Fibroblast of lung (primary cell): ENCODE measurements around the gene MESP1. TPM values are rescaled to one million over a fixed set of nuclear protein-coding genes. Genes with fewer than 3 reads are reported as not detected.

Experiments used
- DNase-seq, 2 donors: peaks; one replicate each; pipeline versions ENCODE4 v3.0.0 to v3.0.0-alpha.2; 2010; ENCODE audit warnings: low read depth in 2 of 2
- H2AFZ ChIP-seq: 2 replicates; pipeline ENCODE4 v1.5.1; 2012; ENCODE audit warnings: low read length, control low read depth, inconsistent platforms
- H3K27ac ChIP-seq: 2 replicates; pipeline ENCODE4 v1.5.1; 2011; ENCODE audit warnings: low read length, control low read depth; ENCODE audit not compliant: insufficient read depth
- H3K27me3 ChIP-seq: 2 replicates; pipeline ENCODE4 v1.5.1; 2011; ENCODE audit warnings: mild to moderate bottlenecking, low read length; ENCODE audit not compliant: control insufficient read depth, insufficient read depth
- H3K36me3 ChIP-seq: 2 replicates; pipeline ENCODE4 v1.5.1; 2011; ENCODE audit warnings: low read length; ENCODE audit not compliant: control insufficient read depth, insufficient read depth
- H3K4me1 ChIP-seq: 2 replicates; pipeline ENCODE4 v1.5.1; 2011; ENCODE audit warnings: low read length; ENCODE audit not compliant: control insufficient read depth, insufficient read depth; ENCODE audit errors: extremely low read depth
- H3K4me2 ChIP-seq: 2 replicates; pipeline ENCODE4 v1.5.1; 2011; ENCODE audit warnings: low read length, control low read depth; ENCODE audit not compliant: insufficient read depth; ENCODE audit errors: extremely low read depth
- H3K4me3 ChIP-seq, 4 experiments: fragments of 200-600 bp in 1 of 4; sonication (generic) in 1 of 4; replicated peaks in 1 of 4; 2 replicates each; pipeline ENCODE4 v1.5.1; 2011 to 2016; ENCODE audit warnings: low read length in 4 of 4, low read depth in 3 of 4, mild to moderate bottlenecking in 3 of 4, control low read depth in 2 of 4, inconsistent platforms in 1 of 4, mixed read lengths in 1 of 4; ENCODE audit not compliant: insufficient read depth in 1 of 4; ENCODE audit errors: control extremely low read depth in 1 of 4
- H3K79me2 ChIP-seq: 2 replicates; pipeline ENCODE4 v1.5.1; 2012; ENCODE audit warnings: mild to moderate bottlenecking, low read length, inconsistent platforms; ENCODE audit not compliant: control insufficient read depth, insufficient read depth
- H3K9ac ChIP-seq: 2 replicates; pipeline ENCODE4 v1.5.1; 2011; ENCODE audit warnings: mild to moderate bottlenecking, low read length, control low read depth; ENCODE audit not compliant: insufficient read depth
- H3K9me3 ChIP-seq: 2 replicates; pipeline ENCODE4 v1.5.1; 2012; ENCODE audit warnings: low read depth, low read length; ENCODE audit not compliant: control insufficient read depth, insufficient read depth
- H4K20me1 ChIP-seq: 2 replicates; pipeline ENCODE4 v1.5.1; 2011; ENCODE audit warnings: low read length; ENCODE audit not compliant: control insufficient read depth, insufficient read depth; ENCODE audit errors: extremely low read depth
- EZH2 ChIP-seq: IDR thresholded peaks from 2 replicates; pipeline ENCODE4 v1.5.1; 2012; ENCODE audit warnings: low read length, control low read depth, mild to moderate bottlenecking; ENCODE audit errors: missing control alignments
- polyA plus RNA-seq, 2 donors: library from polyadenylated mRNA; depleted of rRNA in 1 of 2; stranded (reverse) in 1 of 2; unstranded in 1 of 2; fragments of >200 nt; gene quantifications; 2 replicates each; pipeline ENCODE4 v1.2.1, GENCODE V29; 2011 to 2012; ENCODE audit warnings: missing spikeins in 1 of 2
- total RNA-seq: library from RNA; depleted of rRNA; stranded (reverse); fragments of >200 nt; gene quantifications from 2 replicates; pipeline ENCODE4 v1.2.1, GENCODE V29; 2014
- TF ChIP-seq, protein P1 (sequence below), 2 donors: IDR thresholded peaks in 1 of 2; conservative IDR thresholded peaks in 1 of 2; 1 replicate in 1 of 2; 2 replicates in 1 of 2; pipeline ENCODE4 v1.5.1; 2011 to 2012; ENCODE audit warnings: low read length in 2 of 2, control low read depth in 1 of 2, inconsistent platforms in 1 of 2, low read depth in 1 of 2, mild to moderate bottlenecking in 1 of 2

The MESP1 gene
- total and polyA plus RNA-seq, 2 donors (not counting 1 experiment from before 2014, with no cell fraction given): 1.3 TPM; not detected in 1

DNA sequence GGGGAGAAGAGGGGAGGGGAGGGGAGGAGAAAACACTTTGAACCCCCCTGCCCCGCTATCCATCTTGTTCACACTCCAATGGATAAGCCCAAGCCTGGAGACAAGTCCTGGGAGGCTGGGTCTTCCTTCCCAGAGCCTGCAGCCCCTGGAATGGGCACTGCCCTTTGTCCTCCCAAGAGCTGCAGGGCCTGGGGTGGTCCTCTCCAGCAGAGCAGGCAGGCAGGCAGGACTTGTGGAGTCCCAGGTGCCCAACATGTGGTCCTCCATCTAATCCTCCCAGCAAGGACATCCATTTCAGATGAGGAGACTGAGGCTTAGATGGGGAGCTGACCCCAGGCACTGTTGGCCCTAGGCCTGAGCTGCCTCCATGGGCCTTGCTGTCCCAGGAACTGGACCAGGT is 14.6 kb upstream of the MESP1 start:
- TF ChIP-seq, protein P1, sequence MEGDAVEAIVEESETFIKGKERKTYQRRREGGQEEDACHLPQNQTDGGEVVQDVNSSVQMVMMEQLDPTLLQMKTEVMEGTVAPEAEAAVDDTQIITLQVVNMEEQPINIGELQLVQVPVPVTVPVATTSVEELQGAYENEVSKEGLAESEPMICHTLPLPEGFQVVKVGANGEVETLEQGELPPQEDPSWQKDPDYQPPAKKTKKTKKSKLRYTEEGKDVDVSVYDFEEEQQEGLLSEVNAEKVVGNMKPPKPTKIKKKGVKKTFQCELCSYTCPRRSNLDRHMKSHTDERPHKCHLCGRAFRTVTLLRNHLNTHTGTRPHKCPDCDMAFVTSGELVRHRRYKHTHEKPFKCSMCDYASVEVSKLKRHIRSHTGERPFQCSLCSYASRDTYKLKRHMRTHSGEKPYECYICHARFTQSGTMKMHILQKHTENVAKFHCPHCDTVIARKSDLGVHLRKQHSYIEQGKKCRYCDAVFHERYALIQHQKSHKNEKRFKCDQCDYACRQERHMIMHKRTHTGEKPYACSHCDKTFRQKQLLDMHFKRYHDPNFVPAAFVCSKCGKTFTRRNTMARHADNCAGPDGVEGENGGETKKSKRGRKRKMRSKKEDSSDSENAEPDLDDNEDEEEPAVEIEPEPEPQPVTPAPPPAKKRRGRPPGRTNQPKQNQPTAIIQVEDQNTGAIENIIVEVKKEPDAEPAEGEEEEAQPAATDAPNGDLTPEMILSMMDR (conservative IDR thresholded peaks at IDR 0.05 in 1 of 2, IDR thresholded peaks at IDR 0.05 in 1 of 2; ENCODE audit: low read depth in 1 of 2, low read length in 2 of 2): no peak
- H3K27me3 ChIP-seq: no peaks in the 10 kb centered on the region
- H3K9me3 ChIP-seq: no peaks in the 10 kb centered on the region

DNA sequence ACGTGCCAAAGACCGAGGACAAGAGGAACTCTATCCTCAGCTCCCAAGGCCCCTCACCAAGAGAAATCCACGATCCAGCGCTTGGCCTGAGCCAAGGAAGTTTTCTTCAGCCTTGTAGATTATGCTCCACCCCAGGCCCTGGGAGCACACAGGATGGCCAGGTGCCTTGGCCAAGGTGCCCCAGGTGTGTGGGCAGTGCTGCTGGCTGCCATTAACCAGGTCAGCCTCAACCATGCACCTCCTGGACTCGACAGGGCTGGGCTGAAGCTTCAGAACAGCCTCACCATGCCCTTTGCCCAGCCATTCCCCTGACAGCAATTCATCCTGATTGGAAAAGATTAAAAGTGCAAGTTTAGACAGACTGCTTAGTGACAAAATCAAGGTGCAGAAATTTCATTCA is 10.9 kb upstream of the MESP1 start:
- no peak overlapping the region for H3K4me2 ChIP-seq
- DNase-seq: no peak
- TF ChIP-seq, protein P1 (conservative IDR thresholded peaks at IDR 0.05 in 1 of 2, IDR thresholded peaks at IDR 0.05 in 1 of 2; ENCODE audit: low read depth in 1 of 2, low read length in 2 of 2): no peak
- no peak for TF ChIP-seq EZH2
- no peaks in the 10 kb centered on the region for H3K27me3 ChIP-seq
- H3K9ac ChIP-seq: no peak overlapping the region
- H3K36me3 ChIP-seq: no peaks in the 10 kb centered on the region
- no peaks in the 10 kb centered on the region for H3K9me3 ChIP-seq
- no peaks in the 10 kb centered on the region for H3K79me2 ChIP-seq
- no peak overlapping the region for H3K27ac ChIP-seq
- H2AFZ ChIP-seq: no peak overlapping the region
- no peaks in the 10 kb centered on the region for H4K20me1 ChIP-seq
- H3K4me3 ChIP-seq: no peak overlapping the region
- H3K4me1 ChIP-seq: no peaks in the 10 kb centered on the region

More for the DNA sequence above, 14.6 kb upstream of the MESP1 start:
- H2AFZ ChIP-seq: no peak overlapping the region
- peaks cover 6% of the 10 kb centered on the region for H3K4me1 ChIP-seq
- no peaks in the 10 kb centered on the region for H4K20me1 ChIP-seq
- no peak overlapping the region for H3K4me2 ChIP-seq
- no peak overlapping the region for H3K27ac ChIP-seq
- H3K4me3 ChIP-seq: no peak overlapping the region
- DNase-seq: no peak
- H3K79me2 ChIP-seq: no peaks in the 10 kb centered on the region
- H3K9ac ChIP-seq: no peak overlapping the region
- H3K36me3 ChIP-seq: no peaks in the 10 kb centered on the region

DNA sequence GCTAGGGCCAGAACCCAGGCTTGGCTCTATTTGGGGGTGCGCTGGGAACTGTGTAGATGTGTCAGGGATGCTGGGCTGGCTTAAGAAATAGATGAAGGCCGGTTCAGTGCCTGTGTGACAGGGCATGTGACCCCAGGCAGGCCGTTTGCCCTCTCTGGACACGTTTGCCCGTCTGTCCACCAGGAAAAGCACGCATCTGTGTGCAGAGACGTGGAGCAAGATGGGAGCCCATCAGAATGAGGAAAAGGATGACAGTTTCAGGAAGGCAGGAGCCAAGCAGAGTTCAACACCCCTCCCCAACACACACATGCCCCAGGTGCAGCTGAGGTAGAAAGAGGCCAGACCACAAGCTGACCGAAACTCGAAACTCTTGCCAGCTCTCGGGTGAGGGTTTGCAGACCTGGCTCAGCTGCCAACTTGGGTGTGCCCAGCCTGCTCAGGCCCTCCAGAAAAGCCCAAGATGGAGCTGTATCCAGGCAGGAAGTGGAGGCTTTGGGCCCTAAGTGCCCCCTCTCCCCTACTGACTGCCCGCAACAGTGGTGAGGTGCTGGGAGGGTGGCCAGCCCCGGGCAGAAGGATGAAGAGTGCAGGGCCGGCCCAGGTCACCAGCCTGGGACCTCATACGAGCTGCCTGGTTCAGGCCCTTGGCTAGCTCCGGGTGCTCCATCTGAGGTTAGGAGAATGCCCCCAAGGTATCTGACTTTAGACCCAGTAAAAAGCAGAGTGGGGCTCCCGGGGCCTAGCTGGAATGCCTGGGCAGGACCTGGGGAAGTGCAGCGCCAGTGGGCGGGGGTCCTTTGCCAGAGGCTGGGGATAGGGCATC is 10.2 kb upstream of the MESP1 start:
- Histone ChIP-seq H3K9ac (no peak overlapping the region), H3K27me3 (no peaks in the 10 kb centered on the region), H3K36me3 (no peaks in the 10 kb centered on the region), H3K4me1 (no peaks in the 10 kb centered on the region), H2AFZ (no peak overlapping the region), H4K20me1 (no peaks in the 10 kb centered on the region), H3K79me2 (no peaks in the 10 kb centered on the region), H3K27ac (no peak overlapping the region), H3K4me2 (no peak overlapping the region), H3K9me3 (no peaks in the 10 kb centered on the region), H3K4me3 (no peak overlapping the region)
- TF ChIP-seq EZH2: no peak
- TF ChIP-seq, protein P1 (conservative IDR thresholded peaks at IDR 0.05 in 1 of 2, IDR thresholded peaks at IDR 0.05 in 1 of 2; ENCODE audit: low read depth in 1 of 2, low read length in 2 of 2): no peak
- no peak for DNase-seq
